ENCODE measurements around the gene CSF2. TPM values are rescaled to one million over a fixed set of nuclear protein-coding genes. Genes with fewer than 3 reads are reported as not detected.

CSF2 gene
- total and polyA plus RNA-seq, 2 of the 4 experiments (the other 2 are of a cell fraction) = 0.31 TPM; not detected in 1

DNA sequence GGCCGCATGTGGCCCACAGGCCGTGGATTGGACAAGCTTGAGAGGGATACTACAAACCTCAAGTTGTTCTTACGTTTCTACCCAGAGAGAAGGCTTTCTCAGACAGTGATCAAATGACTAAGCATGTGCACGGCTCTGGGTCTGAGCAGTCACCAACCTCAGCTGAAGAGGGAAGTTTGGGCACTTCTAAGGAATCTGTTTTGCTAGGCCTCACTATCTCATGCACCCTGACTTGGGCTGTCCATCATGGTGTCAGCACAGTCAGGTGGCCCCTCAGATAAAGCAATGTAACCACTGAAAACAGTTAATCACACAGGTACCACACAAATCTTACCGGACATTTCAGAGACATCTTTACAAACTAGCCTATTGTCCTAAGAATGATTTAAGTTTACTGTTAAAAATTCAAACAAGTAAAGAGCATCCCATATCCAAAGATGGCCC, 24.6 kb downstream of the CSF2 start:
- Histone ChIP-seq H3K4ac (ENCODE audit: low read depth, low read length) (peak overlapping the region; percentile 75; the same call in 1 of the 2 replicates), H4K8ac (ENCODE audit: low read depth in 2 of 2, low read length in 2 of 2) (peak overlapping the region in 1 of 2 experiments; percentile 92; a peak in 2 of 4 replicates), H3K79me1 (ENCODE audit: low read depth in 1 of 2, low read length in 2 of 2) (no peaks in the 10 kb centered on the region), H3K14ac (replicated peaks; ENCODE audit: low read depth, low read length) (peak overlapping the region; percentile 72), H4K91ac (ENCODE audit: insufficient read depth, low read depth, low read length) (peak overlapping the region; percentile 71), H2AK5ac (ENCODE audit: low read depth, low read length) (peak overlapping the region; percentile 87; the same call in 1 of the 2 replicates), H4K5ac (ENCODE audit: low read depth, low read length) (peak overlapping the region; percentile 73; the same call in 1 of the 2 replicates), H3K23ac (ENCODE audit: low read depth, low read length) (peak overlapping the region; percentile 22; the same call in 1 of the 2 replicates), H2BK5ac (ENCODE audit: low read depth, low read length, poor library complexity, severe bottlenecking) (peak overlapping the region; percentile 84), H4K20me1 (ENCODE audit: insufficient read depth, low read length) (no peaks in the 10 kb centered on the region), H3K4me2 (ENCODE audit: low read depth, low read length) (no peak overlapping the region), H3K9me3 (ENCODE audit: control insufficient read depth, insufficient read depth, low read length) (no peaks in the 10 kb centered on the region), H3K9me1 (ENCODE audit: insufficient read depth, low read length) (peaks cover 37% of the 10 kb centered on the region), H2BK120ac (ENCODE audit: low read depth, low read length) (peak overlapping the region; percentile 89), H2BK15ac (ENCODE audit: low read depth, low read length) (peak overlapping the region; percentile 69; the same call in 2 of the 3 replicates), H3K56ac (ENCODE audit: extremely low read depth, insufficient read depth, low read length) (no peak overlapping the region; the same call in 1 of the 2 replicates), H3K36me3 (ENCODE audit: control insufficient read depth, insufficient read depth, low read length) (no peaks in the 10 kb centered on the region), H2AFZ (replicated peaks; ENCODE audit: low read length, poor library complexity) (peak overlapping the region; percentile 87), H3K4me1 (ENCODE audit: control insufficient read depth, insufficient read depth, low read length) (peaks cover 32% of the 10 kb centered on the region), H3K4me3 (ENCODE audit: insufficient read depth, low read depth, low read length) (no peak overlapping the region), H2BK20ac (ENCODE audit: low read depth, low read length) (peak overlapping the region; percentile 92), H3K27ac (ENCODE audit: insufficient read depth, low read length) (no peak overlapping the region; the same call in 1 of the 2 replicates), H3K27me3 (ENCODE audit: control insufficient read depth, insufficient read depth, low read length) (no peaks in the 10 kb centered on the region), H2AK9ac (replicated peaks; ENCODE audit: low read depth, low read length, poor library complexity) (peak overlapping the region; percentile 22), H3K9ac (ENCODE audit: low read depth, low read length) (no peak overlapping the region), H3K18ac (ENCODE audit: low read depth, low read length) (peak overlapping the region; percentile 62; the same call in 1 of the 2 replicates)
- no TSS peak for BruUV-seq (replicated peaks)
- ChIA-PET CTCF (interaction anchor here (0.7 kb wide), 1 partner anchor 725 kb away, joined by 4 read pairs; no protein-coding TSS in a partner anchor), POLR2A (ENCODE audit: unreplicated experiment) (no interaction called here)
- in situ Hi-C loops (cut with MboI; ENCODE audit: low sequenced_read_pairs) = loop anchor here (25.0 kb wide), 1 partner anchor 389 kb away; the partner anchor contains the start of gene IRF1
- ATAC-seq (ENCODE audit: low read depth) = peak; percentile 6; the same call in 1 of the 2 replicates
- TF ChIP-seq MAFK (IDR thresholded peaks at IDR 0.05; ENCODE audit: low read depth, low read length) = no peak
- no peak for TF ChIP-seq MAZ (IDR thresholded peaks at IDR 0.05; ENCODE audit: borderline replicate concordance, low read depth, low read length)
- peak; percentile 17; the same call in 1 of the 2 replicates for TF ChIP-seq NFE2L2 (IDR thresholded peaks at IDR 0.05; ENCODE audit: low read depth, low read length)
- WGBS, 2 experiments (ENCODE audit: extremely low coverage in 2 of 2, insufficient read length in 1 of 2) = no CpG with 5 or more reads among the region's 5 CpGs
- dilution Hi-C loops (cut with HindIII; ENCODE audit: low sequenced_read_pairs, unreplicated experiment) = no loop called here
- intact Hi-C loops (cut with micrococcal nuclease) = no loop called here
- peak; percentile 74 for DNase-seq
